CD4-positive, alpha-beta T cell treated with Interleukin-6 at 100 ng/mL for 8 hours (primary cell): Measurements from ENCODE around the gene TRERF1.

Experiments
- DNase-seq: peaks from one replicate; pipeline ENCODE4 v3.0.0-alpha.2; 2020; ENCODE audit warnings: mixed read lengths, low spot score

TRERF1 gene

GRCh38 chr6:42367353-42368011 lies 84.2 kb downstream of the TRERF1 start:
- DNase-seq, result peak; percentile 32

DNA sequence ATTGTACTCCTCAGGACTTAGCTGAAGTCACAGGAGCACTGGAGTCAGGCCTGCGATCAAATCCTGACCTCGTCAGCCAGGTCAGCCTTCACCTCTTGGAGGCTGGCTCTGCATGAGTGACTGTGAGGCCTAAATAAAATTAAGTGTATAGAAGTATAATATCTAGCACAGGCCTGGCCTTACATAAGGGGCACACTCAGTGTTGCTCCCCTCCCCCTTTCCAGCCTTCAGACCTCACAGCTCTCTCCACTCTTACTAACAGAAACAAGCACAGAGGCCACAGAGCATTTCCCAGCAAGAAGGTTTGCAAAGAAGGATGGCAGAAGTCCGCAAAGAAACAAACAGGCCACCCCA lies 84.8 kb downstream of the TRERF1 start:
- no peak for DNase-seq

DNA sequence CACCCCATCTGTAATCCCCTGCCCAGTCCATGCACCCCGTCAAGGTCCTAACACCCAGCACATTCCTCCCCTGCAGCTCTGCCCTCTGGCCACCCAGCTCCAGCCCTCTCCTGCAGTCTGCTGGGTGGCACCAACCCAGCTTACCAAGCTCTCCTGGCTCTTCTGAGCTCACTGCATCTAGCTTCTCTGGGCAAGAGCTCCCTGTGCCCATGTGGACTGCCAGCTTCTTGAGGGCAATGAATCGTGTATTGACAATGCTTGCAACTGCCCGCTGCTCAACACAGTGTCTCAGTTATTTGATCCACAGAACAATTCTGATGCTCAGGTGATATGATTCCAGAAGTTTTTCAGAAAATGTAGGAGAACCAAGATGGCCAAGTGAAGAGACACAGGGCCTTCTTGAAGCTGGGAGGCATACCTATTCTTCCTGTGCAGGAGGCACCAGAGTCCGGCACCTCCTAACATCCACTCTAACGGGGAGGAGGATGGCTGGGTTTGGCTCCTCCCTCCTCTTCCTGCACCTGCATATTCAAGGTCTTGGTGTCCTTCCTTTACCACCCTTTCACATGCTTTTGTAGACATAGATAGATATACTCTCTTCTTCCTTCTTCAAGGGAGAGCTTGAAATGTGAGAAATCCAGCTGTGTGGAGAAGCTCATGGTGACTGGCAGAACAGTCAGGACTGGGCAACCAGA lies 85.6 kb downstream of the TRERF1 start:
- DNase-seq, result peak; percentile 44

DNA sequence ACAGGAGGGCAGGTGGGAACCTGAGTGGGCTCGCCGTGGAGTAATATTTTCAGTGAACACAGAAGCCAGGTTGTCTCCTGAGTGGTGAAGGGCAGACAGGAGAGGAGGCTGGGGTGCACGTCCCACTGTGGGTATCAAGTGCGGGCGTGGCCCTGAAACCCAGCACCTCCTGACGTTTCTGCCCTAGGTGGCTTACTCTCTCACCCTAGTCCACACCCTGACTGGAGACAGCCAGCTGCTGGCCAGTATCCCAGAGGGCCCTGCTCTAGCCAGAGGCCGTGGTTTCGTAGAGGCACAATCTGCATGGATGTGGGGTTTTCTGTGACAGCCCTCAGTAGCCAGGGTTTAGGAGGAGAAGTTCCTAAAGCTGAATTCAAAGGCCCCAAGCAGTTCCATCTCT lies 86.7 kb downstream of the TRERF1 start:
- DNase-seq, result no peak

- DNase-seq, result no peak
Observed at GRCh38 chr6:42363926-42364849, 87.5 kb downstream of the TRERF1 start.

GRCh38 chr6:42361036-42361435 lies 90.7 kb downstream of the TRERF1 start:
- no peak for DNase-seq

DNA sequence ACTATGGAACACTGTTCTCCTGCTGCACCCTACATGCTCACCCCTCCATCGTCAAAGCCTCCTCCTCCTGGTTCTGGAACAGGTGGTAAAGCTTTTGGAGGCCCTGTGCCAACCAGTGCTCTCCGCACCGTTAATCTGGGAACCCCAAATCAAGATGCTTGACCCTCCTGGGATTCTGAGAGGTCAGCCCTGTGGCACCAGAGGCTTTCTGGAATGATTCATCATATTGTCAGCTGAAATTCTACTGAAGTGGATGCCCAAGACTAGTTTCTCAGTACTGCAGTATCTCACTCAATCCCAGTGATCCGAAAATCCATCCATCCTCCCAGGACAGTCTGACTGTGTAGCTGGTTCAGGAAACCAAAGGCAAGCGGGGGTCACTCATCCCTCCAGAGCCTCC lies 92.7 kb downstream of the TRERF1 start:
- DNase-seq, result no peak

DNA sequence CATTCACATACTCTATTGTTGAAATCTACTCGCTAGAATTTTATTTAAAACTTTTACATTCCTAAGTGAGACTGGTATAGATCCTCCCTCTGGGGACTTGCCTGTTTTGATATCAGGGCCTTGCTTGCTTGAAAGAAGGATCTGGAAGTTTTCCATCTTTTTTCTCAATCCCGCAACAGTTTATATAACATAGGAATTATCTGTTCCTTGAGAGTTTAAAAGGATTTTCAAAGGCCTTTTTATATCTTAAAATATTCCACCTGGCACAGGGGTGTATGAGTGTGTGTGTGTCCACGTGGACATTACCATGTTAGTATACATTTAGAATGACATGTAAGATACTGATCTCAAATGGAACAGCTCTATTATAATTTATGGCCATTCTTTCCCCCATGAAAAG lies 96.3 kb downstream of the TRERF1 start:
- DNase-seq, result no peak

- DNase-seq, result no peak
Observed at GRCh38 chr6:42354702-42355101, 97.0 kb downstream of the TRERF1 start.

DNA sequence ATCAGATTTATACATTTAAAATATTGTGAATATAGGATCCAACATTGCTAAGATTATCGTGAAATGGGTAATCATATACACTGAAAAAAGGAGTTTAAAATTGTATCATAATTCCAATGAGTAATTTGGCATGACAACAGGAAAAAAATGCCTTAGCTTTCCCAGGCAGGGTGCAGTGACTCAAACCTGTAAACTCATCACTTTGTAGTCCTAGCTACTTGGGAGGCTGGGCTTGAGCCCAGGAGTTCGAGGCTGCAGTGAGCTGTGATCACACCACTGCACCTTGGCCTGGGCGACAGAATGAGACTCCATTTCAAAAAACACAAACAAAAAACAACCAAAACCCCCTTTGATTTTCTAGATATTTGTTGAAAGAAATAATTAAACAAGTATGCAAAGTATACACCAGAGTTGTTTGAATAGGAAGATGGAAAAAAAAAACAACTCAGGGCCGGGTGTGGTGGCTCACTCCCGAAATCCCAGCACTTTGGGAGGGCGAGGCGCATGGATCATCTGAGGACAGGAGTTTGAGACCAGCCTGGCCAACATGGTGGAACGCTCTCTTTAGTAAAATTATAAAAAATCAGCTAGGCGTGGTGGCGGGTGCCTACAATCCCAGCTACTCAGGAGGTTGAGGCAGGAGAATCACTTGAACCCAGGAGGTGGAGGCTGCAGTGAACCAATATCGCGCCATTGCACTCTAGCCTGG lies 98.7 kb downstream of the TRERF1 start:
- no peak for DNase-seq

DNA sequence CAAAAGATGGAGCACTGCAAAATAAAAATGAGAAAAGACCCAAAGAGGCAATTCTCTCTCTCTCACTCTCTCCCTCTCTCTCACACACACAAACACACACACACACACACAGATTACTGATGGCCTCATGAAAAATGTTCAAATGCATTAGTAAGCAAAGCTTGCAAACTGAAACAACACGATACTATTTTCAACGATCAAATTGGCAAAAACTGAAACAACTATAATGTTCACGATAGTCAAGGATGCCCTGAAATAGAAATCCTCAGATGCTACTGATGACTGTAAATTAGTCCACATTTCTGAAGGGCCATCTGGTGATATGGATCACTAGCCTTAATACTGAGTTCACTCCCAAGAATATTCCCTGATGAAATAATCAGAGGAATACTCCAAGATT lies 100.8 kb downstream of the TRERF1 start:
- DNase-seq, result no peak

- no peak for DNase-seq
Observed at GRCh38 chr6:42349753-42350511, 101.8 kb downstream of the TRERF1 start.

- no peak for DNase-seq
Observed at GRCh38 chr6:42347456-42347855, 104.3 kb downstream of the TRERF1 start.

- DNase-seq, result no peak
Observed at GRCh38 chr6:42345696-42346416, 105.9 kb downstream of the TRERF1 start.

- DNase-seq, result no peak
Observed at GRCh38 chr6:42344756-42345155, 107.0 kb downstream of the TRERF1 start.

DNA sequence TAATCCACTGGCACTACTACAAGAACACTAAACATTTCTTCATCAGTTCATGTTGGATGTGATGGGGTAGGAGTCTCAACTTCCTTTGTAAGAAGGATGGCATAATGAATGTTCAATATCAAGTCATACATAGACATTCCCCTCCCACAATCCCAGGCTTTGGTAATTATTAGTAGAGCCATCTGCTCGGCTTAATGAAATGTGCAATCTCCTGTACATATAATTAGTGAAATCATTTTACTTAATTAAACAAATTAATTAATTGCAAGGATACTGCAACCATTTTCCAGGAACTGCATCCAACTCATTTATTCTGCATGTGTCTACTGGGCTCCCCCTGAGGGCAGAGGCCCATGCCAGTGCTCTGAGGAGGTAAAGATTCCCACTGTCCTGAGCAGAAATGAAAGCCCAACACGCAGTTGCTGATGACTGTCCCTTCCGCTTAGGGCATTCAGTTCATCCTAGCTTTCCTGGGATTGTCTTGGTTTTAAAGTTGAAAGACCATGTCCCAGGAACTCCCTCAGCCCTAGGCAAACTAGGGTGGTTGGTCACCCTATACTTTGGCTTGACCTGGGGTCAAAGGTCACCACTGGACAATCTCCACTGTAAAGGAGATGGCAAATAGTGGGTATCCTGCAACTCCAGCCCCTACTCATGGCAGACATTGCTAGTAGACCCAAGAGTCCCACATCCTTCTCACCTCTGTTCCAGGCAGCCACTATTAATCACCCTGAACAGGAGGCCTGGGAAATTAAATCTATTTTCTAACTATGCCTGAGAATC lies 109.8 kb downstream of the TRERF1 start:
- DNase-seq, result no peak

DNA sequence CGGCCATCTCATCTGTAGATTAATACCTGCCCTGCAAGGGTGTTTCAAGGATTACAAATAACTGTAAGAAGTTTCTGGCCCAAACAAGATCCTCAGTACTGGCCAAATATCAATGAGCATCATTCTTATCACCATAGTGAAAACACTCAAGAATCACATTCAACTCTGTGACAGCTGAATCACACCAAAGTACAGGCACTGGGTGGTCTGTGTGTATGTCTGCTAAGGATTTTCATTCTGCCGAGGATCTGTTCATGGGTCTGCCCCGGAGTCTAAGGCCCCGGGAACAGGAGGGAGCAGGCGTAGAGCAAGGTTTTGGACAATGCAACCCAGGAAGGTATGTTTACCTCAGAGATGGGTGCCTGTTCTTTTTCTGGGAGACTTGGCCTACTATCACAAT lies 110.5 kb downstream of the TRERF1 start:
- no peak for DNase-seq

DNA sequence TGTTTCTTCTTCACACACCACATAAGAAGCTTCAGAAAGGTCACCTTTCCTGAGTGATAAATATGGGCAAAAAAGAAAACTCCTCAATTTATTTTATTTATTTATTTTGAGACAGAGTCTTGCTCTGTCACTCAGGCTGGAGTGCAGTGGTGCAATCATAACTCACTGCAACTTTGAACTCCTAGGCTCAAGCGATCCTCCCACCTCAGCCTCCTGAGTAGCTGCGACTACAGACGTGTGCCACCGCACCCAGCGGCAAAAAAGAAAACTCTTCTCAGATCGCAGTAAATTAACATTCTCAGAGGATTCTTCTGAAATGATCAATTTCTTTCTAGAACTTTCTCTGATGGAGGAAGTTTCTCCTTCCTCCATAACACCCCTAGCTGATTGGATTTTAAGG lies 111.2 kb downstream of the TRERF1 start:
- DNase-seq, result no peak

DNA sequence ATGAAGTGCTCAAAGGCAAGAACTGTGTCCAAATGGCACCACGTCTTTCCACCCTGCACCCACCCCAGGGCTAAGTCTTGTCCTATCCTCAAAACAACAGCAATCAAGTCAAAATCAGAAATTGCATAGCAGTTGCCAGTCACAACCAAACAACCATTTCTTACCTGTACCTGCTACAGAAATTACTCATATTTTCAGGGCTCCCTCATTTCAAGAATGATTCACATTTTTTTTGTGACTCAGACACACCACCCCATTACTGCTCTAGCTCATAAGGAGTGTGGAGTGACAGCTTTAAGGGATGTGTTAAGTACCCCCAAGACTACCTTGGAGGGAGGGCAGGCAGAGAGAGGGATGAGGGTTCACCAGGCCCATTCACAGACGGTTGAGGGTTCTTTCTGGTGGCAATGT lies 111.7 kb downstream of the TRERF1 start:
- DNase-seq, result no peak

- DNase-seq, result no peak
Observed at GRCh38 chr6:42338744-42339222, 112.9 kb downstream of the TRERF1 start.
